Esophagus muscularis mucosa (tissue), 3 donors: ENCODE results near the gene FGF8.

Source experiments
- POLR2AphosphoS5 ChIP-seq, 2 donors: sonication (generic); formaldehyde crosslinking; IDR thresholded peaks; one replicate each; pipeline ENCODE4 v1.6.1; 2017; ENCODE audit warnings: antibody characterized with exemption in 2 of 2
- TF ChIP-seq, protein P1 (sequence below), 3 experiments: fragments of 200-600 bp in 2 of 3; fragments of 450-650 bp in 1 of 3; sonication (generic) in 2 of 3; IDR thresholded peaks; one replicate each; pipeline ENCODE4 v1.5.1; 2017 to 2019; ENCODE audit warnings: antibody characterized with exemption in 3 of 3, mild to moderate bottlenecking in 2 of 3, moderate library complexity in 1 of 3

DNA sequence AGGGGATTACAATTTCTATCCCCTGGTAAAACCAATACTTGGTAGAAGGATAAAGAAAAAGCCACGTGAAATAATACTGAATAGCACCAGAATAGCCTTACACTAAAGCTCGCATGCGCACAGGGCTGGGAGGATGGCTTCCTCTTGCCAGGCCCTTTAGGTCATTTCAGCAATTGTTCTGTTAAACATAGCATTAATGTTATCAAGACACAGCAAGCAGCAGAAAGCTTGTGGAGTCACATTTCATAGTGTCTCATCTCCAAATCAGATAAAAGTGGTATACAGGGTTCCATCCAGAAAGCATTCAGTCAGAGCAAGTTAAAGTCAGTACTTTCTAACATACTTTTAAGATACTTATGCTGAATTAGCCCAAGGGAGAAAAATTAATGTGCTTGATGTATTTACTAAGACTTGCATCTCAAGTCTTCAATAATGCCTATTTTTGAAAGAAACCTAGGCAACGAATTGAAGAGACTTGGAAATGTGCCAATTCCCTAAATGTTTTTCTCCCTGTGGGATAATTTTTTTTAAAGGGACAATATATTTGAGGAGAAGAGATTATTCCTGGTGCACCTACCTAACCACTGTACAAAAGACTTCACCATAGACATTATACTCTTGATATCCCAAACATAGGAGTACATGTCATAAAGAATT lies 21.6 kb upstream of the FGF8 start:
- TF ChIP-seq, protein P1, sequence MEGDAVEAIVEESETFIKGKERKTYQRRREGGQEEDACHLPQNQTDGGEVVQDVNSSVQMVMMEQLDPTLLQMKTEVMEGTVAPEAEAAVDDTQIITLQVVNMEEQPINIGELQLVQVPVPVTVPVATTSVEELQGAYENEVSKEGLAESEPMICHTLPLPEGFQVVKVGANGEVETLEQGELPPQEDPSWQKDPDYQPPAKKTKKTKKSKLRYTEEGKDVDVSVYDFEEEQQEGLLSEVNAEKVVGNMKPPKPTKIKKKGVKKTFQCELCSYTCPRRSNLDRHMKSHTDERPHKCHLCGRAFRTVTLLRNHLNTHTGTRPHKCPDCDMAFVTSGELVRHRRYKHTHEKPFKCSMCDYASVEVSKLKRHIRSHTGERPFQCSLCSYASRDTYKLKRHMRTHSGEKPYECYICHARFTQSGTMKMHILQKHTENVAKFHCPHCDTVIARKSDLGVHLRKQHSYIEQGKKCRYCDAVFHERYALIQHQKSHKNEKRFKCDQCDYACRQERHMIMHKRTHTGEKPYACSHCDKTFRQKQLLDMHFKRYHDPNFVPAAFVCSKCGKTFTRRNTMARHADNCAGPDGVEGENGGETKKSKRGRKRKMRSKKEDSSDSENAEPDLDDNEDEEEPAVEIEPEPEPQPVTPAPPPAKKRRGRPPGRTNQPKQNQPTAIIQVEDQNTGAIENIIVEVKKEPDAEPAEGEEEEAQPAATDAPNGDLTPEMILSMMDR (IDR thresholded peaks at IDR 0.05) = no peak
- TF ChIP-seq POLR2AphosphoS5 (IDR thresholded peaks at IDR 0.05) = no peak
